Peyer's patch (tissue), 4 donors: Measurements from ENCODE around the gene FER1L5.

ENCODE experiments used
- POLR2A ChIP-seq, 2 donors: fragments of 450-650 bp; IDR thresholded peaks; one replicate each; pipeline ENCODE4 v1.5.1; 2017; ENCODE audit warnings: antibody characterized with exemption in 2 of 2, mild to moderate bottlenecking in 2 of 2, moderate library complexity in 2 of 2
- TF ChIP-seq, protein P1 (sequence below), 6 experiments: fragments of 450-650 bp in 4 of 6; fragments of 200-600 bp in 2 of 6; sonication (generic) in 1 of 6; IDR thresholded peaks; one replicate each; pipeline ENCODE4 v1.5.1; 2017 to 2019; ENCODE audit warnings: antibody characterized with exemption in 6 of 6, mild to moderate bottlenecking in 3 of 6, moderate library complexity in 1 of 6

DNA sequence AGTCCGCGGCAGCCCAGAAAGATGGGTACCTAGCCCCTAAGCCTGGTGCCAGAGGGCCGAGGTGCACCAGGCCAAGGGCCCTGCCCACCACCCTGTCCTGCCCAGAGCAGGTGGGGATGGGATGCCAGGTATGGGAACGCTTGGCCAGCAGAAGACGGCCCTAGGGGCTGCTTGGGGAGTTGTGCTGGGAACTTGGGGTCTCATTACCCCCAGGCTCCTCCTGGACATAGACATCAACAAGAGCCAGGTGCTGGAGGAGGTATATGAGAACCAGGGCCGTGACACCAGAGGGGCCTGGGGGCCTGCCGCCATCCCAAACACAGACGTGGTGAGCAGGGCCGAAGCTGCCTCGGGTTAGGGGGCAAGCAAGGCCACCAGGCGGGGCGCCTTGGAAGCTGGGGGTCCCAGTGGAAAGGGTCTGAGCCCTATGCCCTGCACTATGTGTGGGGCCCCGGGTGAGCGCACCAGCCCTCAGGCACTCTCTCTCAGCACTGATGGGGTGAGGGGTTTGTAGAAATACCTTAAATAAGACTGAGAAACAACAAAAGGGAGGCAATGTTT is 46.9 kb downstream of the FER1L5 start:
- TF ChIP-seq, protein P1, sequence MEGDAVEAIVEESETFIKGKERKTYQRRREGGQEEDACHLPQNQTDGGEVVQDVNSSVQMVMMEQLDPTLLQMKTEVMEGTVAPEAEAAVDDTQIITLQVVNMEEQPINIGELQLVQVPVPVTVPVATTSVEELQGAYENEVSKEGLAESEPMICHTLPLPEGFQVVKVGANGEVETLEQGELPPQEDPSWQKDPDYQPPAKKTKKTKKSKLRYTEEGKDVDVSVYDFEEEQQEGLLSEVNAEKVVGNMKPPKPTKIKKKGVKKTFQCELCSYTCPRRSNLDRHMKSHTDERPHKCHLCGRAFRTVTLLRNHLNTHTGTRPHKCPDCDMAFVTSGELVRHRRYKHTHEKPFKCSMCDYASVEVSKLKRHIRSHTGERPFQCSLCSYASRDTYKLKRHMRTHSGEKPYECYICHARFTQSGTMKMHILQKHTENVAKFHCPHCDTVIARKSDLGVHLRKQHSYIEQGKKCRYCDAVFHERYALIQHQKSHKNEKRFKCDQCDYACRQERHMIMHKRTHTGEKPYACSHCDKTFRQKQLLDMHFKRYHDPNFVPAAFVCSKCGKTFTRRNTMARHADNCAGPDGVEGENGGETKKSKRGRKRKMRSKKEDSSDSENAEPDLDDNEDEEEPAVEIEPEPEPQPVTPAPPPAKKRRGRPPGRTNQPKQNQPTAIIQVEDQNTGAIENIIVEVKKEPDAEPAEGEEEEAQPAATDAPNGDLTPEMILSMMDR (IDR thresholded peaks at IDR 0.05): no peak
- no peak for TF ChIP-seq POLR2A (IDR thresholded peaks at IDR 0.05)
